ENCODE data around the gene EHMT1. TPM values are rescaled to one million over a fixed set of nuclear protein-coding genes. Genes with fewer than 3 reads are reported as not detected.

The EHMT1 gene
- total and polyA plus RNA-seq, 2 of the 8 experiments (the other 6 are each of a cell fraction or from before 2014, with no cell fraction given): 95.7 to 163 TPM

DNA sequence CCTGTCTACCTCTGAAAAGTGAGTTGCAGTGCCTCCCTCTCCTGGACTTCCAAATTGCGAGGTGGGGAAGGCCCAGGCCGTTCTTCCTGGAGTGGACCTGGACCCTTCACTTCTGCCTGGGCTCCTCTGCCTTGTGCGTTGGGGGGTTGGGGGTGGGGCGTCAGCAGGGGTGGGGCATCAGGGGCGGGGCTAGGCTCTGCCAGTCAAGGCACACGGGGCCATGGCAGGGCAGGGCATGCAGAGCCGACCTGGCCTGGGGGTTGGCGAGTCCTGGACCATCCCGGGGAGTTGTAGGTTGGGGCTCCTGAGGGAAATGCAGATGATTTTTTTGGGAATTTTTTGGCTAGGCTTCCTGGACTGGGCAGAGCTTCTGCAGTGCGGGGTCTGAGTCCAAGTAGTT, 87.1 kb downstream of the EHMT1 start (continued):
- TF ChIP-seq, protein P1, sequence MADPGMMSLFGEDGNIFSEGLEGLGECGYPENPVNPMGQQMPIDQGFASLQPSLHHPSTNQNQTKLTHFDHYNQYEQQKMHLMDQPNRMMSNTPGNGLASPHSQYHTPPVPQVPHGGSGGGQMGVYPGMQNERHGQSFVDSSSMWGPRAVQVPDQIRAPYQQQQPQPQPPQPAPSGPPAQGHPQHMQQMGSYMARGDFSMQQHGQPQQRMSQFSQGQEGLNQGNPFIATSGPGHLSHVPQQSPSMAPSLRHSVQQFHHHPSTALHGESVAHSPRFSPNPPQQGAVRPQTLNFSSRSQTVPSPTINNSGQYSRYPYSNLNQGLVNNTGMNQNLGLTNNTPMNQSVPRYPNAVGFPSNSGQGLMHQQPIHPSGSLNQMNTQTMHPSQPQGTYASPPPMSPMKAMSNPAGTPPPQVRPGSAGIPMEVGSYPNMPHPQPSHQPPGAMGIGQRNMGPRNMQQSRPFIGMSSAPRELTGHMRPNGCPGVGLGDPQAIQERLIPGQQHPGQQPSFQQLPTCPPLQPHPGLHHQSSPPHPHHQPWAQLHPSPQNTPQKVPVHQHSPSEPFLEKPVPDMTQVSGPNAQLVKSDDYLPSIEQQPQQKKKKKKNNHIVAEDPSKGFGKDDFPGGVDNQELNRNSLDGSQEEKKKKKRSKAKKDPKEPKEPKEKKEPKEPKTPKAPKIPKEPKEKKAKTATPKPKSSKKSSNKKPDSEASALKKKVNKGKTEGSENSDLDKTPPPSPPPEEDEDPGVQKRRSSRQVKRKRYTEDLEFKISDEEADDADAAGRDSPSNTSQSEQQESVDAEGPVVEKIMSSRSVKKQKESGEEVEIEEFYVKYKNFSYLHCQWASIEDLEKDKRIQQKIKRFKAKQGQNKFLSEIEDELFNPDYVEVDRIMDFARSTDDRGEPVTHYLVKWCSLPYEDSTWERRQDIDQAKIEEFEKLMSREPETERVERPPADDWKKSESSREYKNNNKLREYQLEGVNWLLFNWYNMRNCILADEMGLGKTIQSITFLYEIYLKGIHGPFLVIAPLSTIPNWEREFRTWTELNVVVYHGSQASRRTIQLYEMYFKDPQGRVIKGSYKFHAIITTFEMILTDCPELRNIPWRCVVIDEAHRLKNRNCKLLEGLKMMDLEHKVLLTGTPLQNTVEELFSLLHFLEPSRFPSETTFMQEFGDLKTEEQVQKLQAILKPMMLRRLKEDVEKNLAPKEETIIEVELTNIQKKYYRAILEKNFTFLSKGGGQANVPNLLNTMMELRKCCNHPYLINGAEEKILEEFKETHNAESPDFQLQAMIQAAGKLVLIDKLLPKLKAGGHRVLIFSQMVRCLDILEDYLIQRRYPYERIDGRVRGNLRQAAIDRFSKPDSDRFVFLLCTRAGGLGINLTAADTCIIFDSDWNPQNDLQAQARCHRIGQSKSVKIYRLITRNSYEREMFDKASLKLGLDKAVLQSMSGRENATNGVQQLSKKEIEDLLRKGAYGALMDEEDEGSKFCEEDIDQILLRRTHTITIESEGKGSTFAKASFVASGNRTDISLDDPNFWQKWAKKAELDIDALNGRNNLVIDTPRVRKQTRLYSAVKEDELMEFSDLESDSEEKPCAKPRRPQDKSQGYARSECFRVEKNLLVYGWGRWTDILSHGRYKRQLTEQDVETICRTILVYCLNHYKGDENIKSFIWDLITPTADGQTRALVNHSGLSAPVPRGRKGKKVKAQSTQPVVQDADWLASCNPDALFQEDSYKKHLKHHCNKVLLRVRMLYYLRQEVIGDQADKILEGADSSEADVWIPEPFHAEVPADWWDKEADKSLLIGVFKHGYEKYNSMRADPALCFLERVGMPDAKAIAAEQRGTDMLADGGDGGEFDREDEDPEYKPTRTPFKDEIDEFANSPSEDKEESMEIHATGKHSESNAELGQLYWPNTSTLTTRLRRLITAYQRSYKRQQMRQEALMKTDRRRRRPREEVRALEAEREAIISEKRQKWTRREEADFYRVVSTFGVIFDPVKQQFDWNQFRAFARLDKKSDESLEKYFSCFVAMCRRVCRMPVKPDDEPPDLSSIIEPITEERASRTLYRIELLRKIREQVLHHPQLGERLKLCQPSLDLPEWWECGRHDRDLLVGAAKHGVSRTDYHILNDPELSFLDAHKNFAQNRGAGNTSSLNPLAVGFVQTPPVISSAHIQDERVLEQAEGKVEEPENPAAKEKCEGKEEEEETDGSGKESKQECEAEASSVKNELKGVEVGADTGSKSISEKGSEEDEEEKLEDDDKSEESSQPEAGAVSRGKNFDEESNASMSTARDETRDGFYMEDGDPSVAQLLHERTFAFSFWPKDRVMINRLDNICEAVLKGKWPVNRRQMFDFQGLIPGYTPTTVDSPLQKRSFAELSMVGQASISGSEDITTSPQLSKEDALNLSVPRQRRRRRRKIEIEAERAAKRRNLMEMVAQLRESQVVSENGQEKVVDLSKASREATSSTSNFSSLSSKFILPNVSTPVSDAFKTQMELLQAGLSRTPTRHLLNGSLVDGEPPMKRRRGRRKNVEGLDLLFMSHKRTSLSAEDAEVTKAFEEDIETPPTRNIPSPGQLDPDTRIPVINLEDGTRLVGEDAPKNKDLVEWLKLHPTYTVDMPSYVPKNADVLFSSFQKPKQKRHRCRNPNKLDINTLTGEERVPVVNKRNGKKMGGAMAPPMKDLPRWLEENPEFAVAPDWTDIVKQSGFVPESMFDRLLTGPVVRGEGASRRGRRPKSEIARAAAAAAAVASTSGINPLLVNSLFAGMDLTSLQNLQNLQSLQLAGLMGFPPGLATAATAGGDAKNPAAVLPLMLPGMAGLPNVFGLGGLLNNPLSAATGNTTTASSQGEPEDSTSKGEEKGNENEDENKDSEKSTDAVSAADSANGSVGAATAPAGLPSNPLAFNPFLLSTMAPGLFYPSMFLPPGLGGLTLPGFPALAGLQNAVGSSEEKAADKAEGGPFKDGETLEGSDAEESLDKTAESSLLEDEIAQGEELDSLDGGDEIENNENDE (IDR thresholded peaks at IDR 0.05; ENCODE audit: insufficient replicate concordance, low read length): no peak
- TF ChIP-seq RBBP5 (IDR thresholded peaks at IDR 0.05; ENCODE audit: borderline replicate concordance, low read depth, low read length) (no peak), EP300 (IDR thresholded peaks at IDR 0.05; ENCODE audit: borderline replicate concordance in 1 of 2, low read depth in 2 of 2, low read length in 2 of 2) (no peak), TAF1 (IDR thresholded peaks at IDR 0.05; ENCODE audit: low read depth, low read length) (no peak), ATF2 (IDR thresholded peaks at IDR 0.05; ENCODE audit: low read length) (no peak), RAD21 (IDR thresholded peaks at IDR 0.05 in 1 of 2, conservative IDR thresholded peaks at IDR 0.05 in 1 of 2; ENCODE audit: low read depth in 2 of 2, low read length in 2 of 2) (no peak), CBX8 (IDR thresholded peaks at IDR 0.05; ENCODE audit: borderline replicate concordance, low read depth, low read length) (no peak), JUND (IDR thresholded peaks at IDR 0.05; ENCODE audit: low read length) (no peak)

Measured in H1 (cell line).